ENCODE data around the gene S100A5. TPM values are rescaled to one million over a fixed set of nuclear protein-coding genes. Genes with fewer than 3 reads are reported as not detected.

Gene S100A5
- total and polyA plus RNA-seq, 10 of the 15 experiments (the other 5 are each of a cell fraction or from before 2014, with no cell fraction given), result 0.47 to 0.75 (median 0.56) TPM; not detected in 6

GRCh38 chr1:153586347-153586746, 45.6 kb upstream of the S100A5 start:
- H3K4me1 ChIP-seq (ENCODE audit: control insufficient read depth, insufficient read depth, low read length), result no peaks in the 10 kb centered on the region
- RAD21 ChIA-PET (ENCODE audit: unreplicated experiment), result interaction anchor here (0.9 to 1.9 kb wide), 3 partner anchors 12 to 41 kb away, joined by 3 to 6 read pairs (median 6); partner anchors contain the start of gene S100A13
- intact Hi-C loops (cut with micrococcal nuclease; ENCODE audit: unreplicated experiment), result no loop called here
- H3K9me3 ChIP-seq (replicated peaks; ENCODE audit: control insufficient read depth, insufficient read depth, low read length), result no peaks in the 10 kb centered on the region
- SMC1A ChIA-PET (ENCODE audit: uncharacterized antibody, unreplicated experiment), result interaction anchor here (1.1 to 1.2 kb wide), 3 partner anchors 12 to 18 kb away, joined by 3 read pairs; no protein-coding TSS in a partner anchor
- H3K27me3 ChIP-seq (replicated peaks in 1 of 2; ENCODE audit: control insufficient read depth in 2 of 2, insufficient read depth in 2 of 2, low read length in 1 of 2), result no peaks in the 10 kb centered on the region
- POLR2A ChIA-PET, result no interaction called here
- DNase-seq (ENCODE audit: low read depth, low spot score), result no peak
- CTCF ChIA-PET, result interaction anchor here (0.7 to 1.9 kb wide), 4 partner anchors 14 to 1599 kb away, joined by 4 to 5 read pairs (median 4); partner anchors contain the start of gene S100A13
- no peak overlapping the region for H3K9ac ChIP-seq (ENCODE audit: control insufficient read depth, insufficient read depth, low read length)
- no TSS peak for BruUV-seq (replicated peaks)
- no peak for FAIRE-seq
- H3K4me3 ChIP-seq, result no peak overlapping the region
- H2AFZ ChIP-seq (ENCODE audit: control insufficient read depth, low read depth, low read length), result no peak overlapping the region
- in situ Hi-C loops (cut with MboI), result no loop called here
- WGBS (ENCODE audit: insufficient coverage, insufficient replicate concordance, low lambda C conversion rate, missing lambda C conversion rate), result 0% methylated on average over 1 of the region's 1 CpG
- H4K20me1 ChIP-seq (ENCODE audit: control insufficient read depth, insufficient read depth), result no peaks in the 10 kb centered on the region
- H3K79me2 ChIP-seq (ENCODE audit: control insufficient read depth, insufficient read depth, low read length), result no peaks in the 10 kb centered on the region
- H3K36me3 ChIP-seq (ENCODE audit: control insufficient read depth in 2 of 2, insufficient read depth in 2 of 2, low read length in 1 of 2), result no peaks in the 10 kb centered on the region
- ATAC-seq, result no peak
- no peak overlapping the region for H3K27ac ChIP-seq (ENCODE audit: control insufficient read depth, insufficient read depth)
- H3K4me2 ChIP-seq (ENCODE audit: control insufficient read depth, insufficient read depth), result no peak overlapping the region
- TF ChIP-seq NRF1 (conservative IDR thresholded peaks at IDR 0.05; ENCODE audit: low read depth, low read length) (no peak), TCF7 (IDR thresholded peaks at IDR 0.05; ENCODE audit: borderline replicate concordance) (no peak), MYC (IDR thresholded peaks at IDR 0.05; ENCODE audit: insufficient read depth, insufficient read length, insufficient replicate concordance, low read length, severe bottlenecking) (no peak), TCF3 (IDR thresholded peaks at IDR 0.05; ENCODE audit: borderline replicate concordance, insufficient read depth, low read depth, low read length) (no peak)

- H3K27ac ChIP-seq (ENCODE audit: control insufficient read depth, insufficient read depth), result no peak overlapping the region
- H2AFZ ChIP-seq (ENCODE audit: control insufficient read depth, low read depth, low read length), result no peak overlapping the region
- no peaks in the 10 kb centered on the region for H3K4me1 ChIP-seq (ENCODE audit: control insufficient read depth, insufficient read depth, low read length)
- H4K20me1 ChIP-seq (ENCODE audit: control insufficient read depth, insufficient read depth), result no peaks in the 10 kb centered on the region
- ChIA-PET SMC1A (ENCODE audit: uncharacterized antibody, unreplicated experiment) (interaction anchor here (0.9 to 1.8 kb wide), 5 partner anchors 9 to 164 kb away, joined by 3 to 5 read pairs (median 4); partner anchors contain the start of gene S100A1), POLR2A (no interaction called here), RAD21 (ENCODE audit: unreplicated experiment) (interaction anchor here (0.7 to 1.9 kb wide), 4 partner anchors 14 to 50 kb away, joined by 3 to 6 read pairs (median 4); partner anchors contain the start of gene S100A14), CTCF (interaction anchor here (0.6 to 1.9 kb wide), 5 partner anchors 13 to 405 kb away, joined by 3 to 8 read pairs (median 4); partner anchors contain the start of gene S100A13)
- WGBS (ENCODE audit: insufficient coverage, insufficient replicate concordance, low lambda C conversion rate, missing lambda C conversion rate), result 39% methylated on average over 1 of the region's 1 CpG
- no peaks in the 10 kb centered on the region for H3K36me3 ChIP-seq (ENCODE audit: control insufficient read depth in 2 of 2, insufficient read depth in 2 of 2, low read length in 1 of 2)
- no peak for ATAC-seq
- in situ Hi-C loops (cut with MboI) (no loop called here), intact Hi-C loops (cut with micrococcal nuclease; ENCODE audit: unreplicated experiment) (no loop called here)
- H3K79me2 ChIP-seq (ENCODE audit: control insufficient read depth, insufficient read depth, low read length), result no peaks in the 10 kb centered on the region
- H3K9ac ChIP-seq (ENCODE audit: control insufficient read depth, insufficient read depth, low read length), result no peak overlapping the region
- no peak for FAIRE-seq
- no peak overlapping the region for H3K4me3 ChIP-seq
- no peak overlapping the region for H3K4me2 ChIP-seq (ENCODE audit: control insufficient read depth, insufficient read depth)
- H3K27me3 ChIP-seq (replicated peaks in 1 of 2; ENCODE audit: control insufficient read depth in 2 of 2, insufficient read depth in 2 of 2, low read length in 1 of 2), result no peaks in the 10 kb centered on the region
- no peaks in the 10 kb centered on the region for H3K9me3 ChIP-seq (replicated peaks; ENCODE audit: control insufficient read depth, insufficient read depth, low read length)
- no TSS peak for BruUV-seq (replicated peaks)
- DNase-seq (ENCODE audit: low read depth, low spot score), result no peak
- TF ChIP-seq ZZZ3 (IDR thresholded peaks at IDR 0.05; ENCODE audit: control insufficient read depth, insufficient read length, low read depth) (no peak), CEBPZ (IDR thresholded peaks at IDR 0.05; ENCODE audit: low read depth, low read length) (no peak)
Observed at GRCh38 chr1:153585006-153585405, 44.3 kb upstream of the S100A5 start.

Data from GM12878 (cell line).